ENCODE measurements around the gene VEPH1.

- TF ChIP-seq, protein P1, sequence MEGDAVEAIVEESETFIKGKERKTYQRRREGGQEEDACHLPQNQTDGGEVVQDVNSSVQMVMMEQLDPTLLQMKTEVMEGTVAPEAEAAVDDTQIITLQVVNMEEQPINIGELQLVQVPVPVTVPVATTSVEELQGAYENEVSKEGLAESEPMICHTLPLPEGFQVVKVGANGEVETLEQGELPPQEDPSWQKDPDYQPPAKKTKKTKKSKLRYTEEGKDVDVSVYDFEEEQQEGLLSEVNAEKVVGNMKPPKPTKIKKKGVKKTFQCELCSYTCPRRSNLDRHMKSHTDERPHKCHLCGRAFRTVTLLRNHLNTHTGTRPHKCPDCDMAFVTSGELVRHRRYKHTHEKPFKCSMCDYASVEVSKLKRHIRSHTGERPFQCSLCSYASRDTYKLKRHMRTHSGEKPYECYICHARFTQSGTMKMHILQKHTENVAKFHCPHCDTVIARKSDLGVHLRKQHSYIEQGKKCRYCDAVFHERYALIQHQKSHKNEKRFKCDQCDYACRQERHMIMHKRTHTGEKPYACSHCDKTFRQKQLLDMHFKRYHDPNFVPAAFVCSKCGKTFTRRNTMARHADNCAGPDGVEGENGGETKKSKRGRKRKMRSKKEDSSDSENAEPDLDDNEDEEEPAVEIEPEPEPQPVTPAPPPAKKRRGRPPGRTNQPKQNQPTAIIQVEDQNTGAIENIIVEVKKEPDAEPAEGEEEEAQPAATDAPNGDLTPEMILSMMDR (IDR thresholded peaks at IDR 0.05; ENCODE audit: insufficient read depth, low read length, poor library complexity, severe bottlenecking): no peak
- TF ChIP-seq EZH2phosphoT487 (conservative IDR thresholded peaks at IDR 0.05; ENCODE audit: low read length): no peak
Measured at GRCh38 chr3:157379525-157380140, 123.6 kb downstream of the VEPH1 start.

All from SU-DHL-6 (cell line).